Endometrial microvascular endothelial cells (primary cell): ENCODE results near the gene MET. TPM values are rescaled to one million over a fixed set of nuclear protein-coding genes. Genes with fewer than 3 reads are reported as not detected.
"Not testable (repeated sequence)": the region's sequence is repeated elsewhere in the genome, so short reads cannot be mapped to it uniquely, and the experiment has no call there.

Experiments used
- in situ Hi-C: cut with HindIII; loops from 2 replicates; pipeline ENCODE4 v1.10.0; 2017; ENCODE audit warnings: low sequenced_read_pairs, low pct_unique_long_range_greater_than_20kb; ENCODE audit errors: inconsistent ontology term
- total RNA-seq: library from RNA; depleted of rRNA; stranded (reverse); fragments of >200 nt; gene quantifications from one replicate; pipeline ENCODE4 v1.2.3, GENCODE V29; 2015; ENCODE audit errors: inconsistent ontology term

The MET gene
- total RNA-seq, 1 donor from 2014 or later: 32.7 TPM

DNA sequence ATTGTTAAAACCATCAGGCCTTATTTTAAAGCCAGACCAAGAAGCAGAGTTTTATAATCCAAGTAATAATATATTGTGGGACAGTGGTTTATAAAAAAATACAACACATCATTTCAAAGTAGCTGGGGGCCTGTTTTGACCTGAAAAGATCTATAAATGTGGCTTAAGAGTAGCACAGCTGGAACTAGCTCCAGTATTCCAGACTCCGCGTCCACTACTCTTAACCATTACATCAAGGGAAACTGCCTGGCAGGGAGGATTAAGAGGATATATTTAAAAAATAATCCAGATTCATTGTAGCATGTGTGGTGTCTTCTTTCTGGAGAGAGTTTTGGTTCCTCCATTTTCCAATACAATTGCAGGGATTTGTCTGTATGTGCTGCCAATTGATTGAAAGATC, 67.3 kb downstream of the MET start:
- in situ Hi-C loops: no loop called here

DNA sequence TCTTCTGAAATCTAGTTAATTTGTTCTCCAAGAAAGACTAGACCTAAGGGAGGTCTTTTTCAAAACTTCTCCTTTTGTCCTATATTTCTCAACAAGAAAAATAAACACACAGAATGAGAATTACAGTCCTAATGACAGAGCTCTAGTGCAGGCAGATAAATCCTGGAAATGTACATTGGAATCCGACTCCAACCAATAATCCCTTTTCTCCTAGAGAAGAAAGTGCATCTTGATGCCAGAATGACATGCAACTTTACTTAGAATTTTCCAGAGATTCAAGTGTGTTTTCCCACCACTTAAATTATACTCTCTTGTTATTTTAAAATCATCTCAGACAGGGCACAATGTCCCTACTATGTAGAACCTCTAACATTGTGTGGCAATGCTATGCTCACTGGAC, 68.2 kb downstream of the MET start:
- in situ Hi-C loops: no loop called here

DNA sequence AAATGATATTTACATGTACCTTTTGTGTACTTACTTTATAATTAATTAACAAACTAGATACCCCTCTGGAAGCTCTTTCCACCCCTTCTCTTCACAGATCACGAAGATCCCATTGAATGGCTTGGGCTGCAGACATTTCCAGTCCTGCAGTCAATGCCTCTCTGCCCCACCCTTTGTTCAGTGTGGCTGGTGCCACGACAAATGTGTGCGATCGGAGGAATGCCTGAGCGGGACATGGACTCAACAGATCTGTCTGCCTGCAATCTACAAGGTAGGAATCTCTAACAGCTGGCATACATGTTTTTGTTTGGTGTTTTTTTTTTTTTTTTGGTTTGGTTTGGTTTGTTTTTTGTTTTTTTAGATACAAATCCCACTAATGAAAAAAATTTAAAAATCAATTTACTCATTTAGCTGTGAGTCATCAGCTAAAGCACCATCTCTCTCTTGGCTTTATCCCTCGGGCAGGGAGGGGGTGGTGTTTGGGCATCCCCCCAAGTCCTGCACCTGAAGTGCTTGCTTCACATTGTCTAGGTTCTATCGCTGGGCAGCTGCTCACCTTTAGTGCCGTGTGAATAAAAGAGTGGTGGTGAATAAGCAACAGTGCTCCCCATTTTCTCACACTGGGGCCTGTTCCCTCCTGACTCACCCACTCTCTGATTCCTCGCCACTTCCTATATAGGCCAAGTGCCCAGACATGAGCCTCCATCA, 68.9 kb downstream of the MET start:
- in situ Hi-C loops: no loop called here

DNA sequence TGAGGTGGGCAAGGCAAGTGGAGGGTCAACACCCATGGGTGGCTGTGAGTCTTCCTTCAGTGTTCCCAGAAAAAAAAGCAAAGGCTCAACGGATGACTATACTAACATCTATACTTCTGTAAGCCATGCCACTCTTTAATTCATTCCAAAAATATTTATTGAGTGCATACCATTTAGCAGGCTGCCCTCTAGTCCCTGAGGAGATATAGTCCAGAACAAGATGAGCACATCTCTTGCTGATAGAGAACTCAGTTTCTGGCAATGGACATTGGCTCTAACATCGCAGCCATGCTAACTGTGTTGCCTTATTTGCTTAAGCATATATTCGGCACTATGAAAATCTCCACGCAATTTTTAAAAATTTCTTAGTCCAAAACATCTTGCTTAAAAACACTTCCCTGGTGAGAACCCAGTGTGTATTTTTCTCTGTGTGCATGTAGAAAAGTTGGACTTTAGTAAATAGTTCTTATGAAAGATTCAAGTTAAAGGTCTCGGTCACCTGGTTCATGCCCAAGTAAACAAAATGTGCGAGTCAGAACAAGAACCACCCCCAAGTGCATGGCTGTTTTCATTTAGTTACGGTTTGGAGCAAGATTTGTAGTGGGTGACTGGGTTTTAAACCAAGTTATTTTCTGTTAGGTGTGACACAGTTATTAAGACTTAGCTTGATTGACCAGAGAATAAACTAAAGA, 69.8 kb downstream of the MET start:
- in situ Hi-C loops: no loop called here

DNA sequence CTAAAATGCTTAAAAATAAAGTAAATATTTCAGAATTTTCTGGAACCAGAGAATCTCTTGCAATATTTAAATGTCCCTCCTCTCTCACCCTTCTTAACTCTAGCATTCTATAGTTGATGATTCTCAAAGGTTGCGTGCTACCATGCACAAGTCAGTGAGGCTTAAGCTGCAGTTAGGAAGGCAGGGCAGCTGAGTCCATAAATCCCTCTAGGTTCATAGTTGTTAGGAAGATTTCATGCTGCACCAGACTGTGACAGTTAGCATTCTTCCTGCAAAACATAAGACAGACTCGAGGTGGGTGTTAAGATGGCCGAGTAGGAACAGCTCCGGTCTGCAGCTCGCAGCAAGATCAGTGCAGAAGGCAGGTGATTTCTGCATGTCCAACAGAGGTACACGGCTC, 70.6 kb downstream of the MET start:
- in situ Hi-C loops: no loop called here

DNA sequence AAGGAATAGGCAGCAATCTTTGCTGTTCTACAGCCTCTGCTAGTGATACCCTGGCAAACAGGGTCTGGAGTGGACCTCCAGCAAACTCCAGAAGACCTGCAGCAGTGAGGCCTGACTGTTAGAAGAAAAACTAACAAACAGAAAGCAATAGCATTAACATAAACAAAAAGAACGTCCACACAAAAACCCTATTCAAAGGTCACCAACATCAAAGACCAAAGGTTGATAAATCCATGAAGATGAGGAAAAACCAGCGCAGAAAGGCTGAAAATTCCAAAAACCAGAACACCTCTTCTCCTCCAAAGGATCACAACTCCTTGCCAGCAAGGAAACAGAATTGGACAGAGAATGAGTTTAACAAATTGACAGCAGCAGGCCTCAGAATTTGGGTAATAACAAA, 71.8 kb downstream of the MET start:
- in situ Hi-C loops: not testable (repeated sequence)

DNA sequence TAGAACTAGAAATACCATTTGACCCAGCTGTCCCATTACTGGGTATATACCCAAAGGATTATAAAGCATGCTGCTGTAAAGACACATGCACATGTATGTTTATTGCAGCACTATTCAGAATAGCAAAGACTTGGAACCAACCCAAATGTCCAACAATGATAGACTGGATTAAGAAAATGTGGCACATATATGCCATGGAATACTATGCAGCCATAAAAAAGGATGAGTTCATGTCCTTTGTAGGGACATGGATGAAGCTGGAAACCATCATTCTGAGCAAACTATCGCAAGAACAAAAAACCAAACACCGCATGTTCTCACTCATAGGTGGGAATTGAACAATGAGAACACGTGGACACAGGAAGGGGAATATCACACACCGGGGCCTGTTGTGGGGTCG, 74.4 kb downstream of the MET start:
- in situ Hi-C loops: not testable (repeated sequence)

DNA sequence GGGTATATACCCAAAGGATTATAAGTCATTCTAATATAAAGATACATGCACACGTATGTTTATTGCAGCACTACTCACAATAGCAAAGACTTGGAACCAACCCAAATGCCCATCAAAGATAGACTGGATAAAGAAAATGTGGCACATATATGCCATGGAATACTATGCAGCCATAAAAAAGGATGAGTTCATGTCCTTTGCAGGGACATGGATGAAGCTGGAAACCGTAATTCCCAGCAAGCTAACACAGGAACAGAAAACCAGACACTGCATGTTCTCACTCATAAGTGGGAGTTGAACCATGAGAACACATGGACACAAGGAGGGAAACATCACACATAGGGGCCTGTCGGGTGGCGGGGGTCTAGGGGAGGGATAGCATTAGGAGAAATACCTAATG, 79.1 kb downstream of the MET start:
- in situ Hi-C loops: not testable (repeated sequence)

DNA sequence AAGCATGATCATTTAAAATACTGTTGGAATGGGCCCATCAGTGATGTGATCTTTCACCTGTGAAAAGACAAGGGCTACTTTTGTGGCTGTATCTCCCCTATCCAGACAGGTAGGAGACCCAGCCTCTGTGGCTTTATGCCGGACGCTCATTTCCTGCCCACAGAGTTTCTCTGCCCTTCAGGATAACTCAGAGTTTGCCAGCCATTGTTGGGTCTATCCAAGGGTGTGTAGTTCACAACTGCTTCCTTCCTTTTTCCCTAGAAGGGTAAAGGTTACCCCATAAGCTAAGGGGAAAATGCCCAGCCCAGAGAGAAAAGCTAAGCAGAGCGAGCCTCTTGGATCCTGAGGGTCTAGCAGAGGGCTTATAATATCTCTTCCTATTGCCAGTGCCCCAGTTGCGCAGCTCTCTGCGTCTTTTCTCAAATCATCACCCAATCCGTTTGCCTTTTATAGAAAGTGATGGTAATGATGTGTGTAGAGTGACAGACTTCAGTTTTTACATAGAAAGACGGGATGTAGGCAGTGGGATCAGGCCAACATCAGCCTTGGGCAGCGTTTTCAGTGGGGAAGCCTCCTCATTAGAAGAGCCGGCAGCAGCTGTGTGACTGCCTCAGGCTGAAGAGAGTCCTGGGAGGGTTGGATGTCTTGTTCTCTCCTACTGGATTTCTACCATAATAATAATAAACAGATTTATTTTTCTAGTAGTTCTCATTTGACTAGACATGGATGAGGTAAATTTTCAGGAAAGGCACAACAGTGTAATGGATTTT, 80.5 kb downstream of the MET start:
- in situ Hi-C loops: no loop called here

DNA sequence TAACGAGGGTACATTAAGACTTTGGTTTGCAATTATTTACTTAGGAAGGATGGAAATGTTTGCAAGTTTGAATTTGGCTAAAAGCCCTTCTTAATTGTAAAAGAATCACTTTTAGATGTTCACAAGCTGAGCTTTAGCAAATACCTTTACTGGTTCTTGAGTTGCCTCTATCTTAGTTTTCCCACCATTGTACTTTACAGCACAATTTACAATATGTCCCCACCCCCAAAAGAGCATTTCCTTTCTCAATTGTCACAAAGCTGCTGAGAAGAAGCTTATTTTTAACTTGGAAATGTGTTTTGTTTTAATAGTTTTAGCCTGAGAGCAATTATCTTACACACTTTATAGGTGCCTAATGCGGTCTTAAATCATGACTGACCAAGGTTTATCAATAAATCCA, 81.1 kb downstream of the MET start:
- in situ Hi-C loops: no loop called here

DNA sequence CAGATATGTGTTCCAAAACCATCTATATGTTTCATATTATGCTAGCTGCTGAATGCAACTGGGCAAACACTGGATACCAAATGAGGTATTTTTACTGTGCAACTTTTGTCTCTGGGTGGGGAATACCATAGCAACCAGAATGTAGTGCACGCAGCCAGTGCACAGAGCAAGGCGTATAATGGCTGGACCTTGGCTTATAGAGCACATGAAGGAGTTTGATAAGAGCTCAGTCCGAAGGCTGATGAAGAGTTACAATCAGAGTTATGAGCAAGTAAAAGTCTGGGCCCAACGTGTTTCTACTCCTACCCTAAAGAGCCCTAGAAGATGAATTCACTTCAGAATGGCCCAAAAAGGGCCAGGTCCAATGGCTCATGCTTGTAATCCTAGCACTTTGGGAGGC, 82.2 kb downstream of the MET start:
- in situ Hi-C loops: no loop called here

DNA sequence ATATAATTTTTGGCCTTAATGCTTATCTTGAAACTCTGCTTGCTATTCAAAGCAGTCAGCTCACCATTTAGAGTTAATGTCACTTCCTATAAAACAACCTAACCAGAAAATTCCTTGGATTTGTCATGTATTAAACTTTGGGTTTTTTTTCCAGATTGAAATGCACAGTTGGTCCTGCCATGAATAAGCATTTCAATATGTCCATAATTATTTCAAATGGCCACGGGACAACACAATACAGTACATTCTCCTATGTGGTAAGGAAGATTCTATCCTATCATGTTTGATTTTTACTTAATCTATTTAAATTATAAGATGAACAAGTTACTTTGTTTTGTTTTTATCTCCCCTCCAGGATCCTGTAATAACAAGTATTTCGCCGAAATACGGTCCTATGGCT, 85.3 kb downstream of the MET start:
- in situ Hi-C loops: no loop called here

DNA sequence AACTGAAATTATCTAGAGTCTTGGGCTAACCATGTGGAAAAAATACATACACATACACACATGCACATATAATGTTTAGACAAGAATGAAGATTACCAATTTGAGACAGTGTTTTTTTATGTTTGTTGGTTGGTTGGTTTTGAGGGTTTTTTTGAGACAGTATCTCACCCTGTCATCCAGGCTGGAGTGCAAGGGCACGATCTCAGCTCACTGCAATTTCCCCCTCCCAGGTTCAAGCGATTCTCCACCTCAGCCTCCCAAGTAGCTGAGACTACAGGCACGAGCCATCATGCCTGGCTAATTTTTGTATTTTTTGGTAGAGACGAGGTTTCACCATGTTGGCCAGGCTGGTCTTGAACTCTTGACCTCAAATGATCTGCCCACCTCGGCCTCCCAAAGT, 87.6 kb downstream of the MET start:
- in situ Hi-C loops: not testable (repeated sequence)

DNA sequence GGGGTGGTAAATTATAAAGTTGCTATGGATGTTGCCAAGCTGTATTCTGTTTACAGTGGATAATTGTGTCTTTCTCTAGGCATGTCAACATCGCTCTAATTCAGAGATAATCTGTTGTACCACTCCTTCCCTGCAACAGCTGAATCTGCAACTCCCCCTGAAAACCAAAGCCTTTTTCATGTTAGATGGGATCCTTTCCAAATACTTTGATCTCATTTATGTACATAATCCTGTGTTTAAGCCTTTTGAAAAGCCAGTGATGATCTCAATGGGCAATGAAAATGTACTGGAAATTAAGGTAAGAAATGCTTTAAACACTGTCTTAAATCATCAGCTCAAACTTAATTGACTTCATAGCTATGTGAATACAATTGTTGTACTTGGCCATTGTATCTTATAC, 91.0 kb downstream of the MET start:
- in situ Hi-C loops: no loop called here

DNA sequence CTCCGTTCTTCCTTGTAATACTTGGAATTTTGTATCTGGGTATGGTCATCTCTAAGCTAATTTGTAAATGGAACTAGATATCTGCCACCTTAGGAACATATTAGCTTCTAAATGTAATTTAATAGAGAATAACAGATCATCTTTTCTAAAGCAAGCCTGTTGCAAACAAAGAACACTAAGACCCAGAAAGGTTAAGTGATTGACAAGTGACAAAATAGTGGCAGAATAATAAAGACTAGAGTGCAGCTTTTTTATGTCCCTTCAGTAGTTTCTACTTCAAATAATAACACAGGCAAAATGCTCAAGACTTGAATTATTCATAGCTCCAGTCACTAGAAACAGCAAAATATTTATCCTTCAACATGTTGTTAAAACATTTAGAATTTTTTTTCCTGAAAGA, 91.7 kb downstream of the MET start:
- in situ Hi-C loops: no loop called here

DNA sequence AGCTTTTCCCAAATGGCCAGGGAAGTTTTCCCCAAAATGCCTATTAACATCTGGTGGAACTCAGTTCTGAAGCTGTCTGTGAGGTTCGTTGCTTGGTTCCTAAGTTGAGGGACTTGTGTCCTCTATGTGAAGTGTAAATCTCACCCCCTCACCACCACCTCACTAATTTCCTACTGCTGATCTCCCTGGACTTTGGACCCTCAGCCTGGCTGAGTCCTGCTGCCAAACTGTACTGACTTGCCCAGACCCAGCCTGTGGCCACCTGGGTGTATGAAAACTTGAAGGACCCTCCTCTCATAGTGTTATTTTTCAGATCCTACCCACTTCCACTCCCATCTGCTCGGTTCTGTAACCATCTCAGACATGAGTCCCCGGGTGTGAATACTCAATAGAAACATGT, 94.9 kb downstream of the MET start:
- in situ Hi-C loops: no loop called here

DNA sequence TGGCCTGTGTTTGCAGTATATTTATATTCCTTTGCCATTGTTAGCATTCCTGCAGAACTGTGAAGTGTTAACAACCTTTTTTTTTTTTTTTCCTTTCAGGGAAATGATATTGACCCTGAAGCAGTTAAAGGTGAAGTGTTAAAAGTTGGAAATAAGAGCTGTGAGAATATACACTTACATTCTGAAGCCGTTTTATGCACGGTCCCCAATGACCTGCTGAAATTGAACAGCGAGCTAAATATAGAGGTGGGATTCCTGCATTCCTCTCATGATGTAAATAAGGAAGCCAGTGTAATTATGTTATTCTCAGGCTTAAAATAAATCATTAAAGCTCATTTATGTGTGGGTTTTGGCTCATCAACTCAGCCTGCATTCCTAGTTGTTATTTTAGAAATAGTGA, 97.5 kb downstream of the MET start:
- in situ Hi-C loops: no loop called here

DNA sequence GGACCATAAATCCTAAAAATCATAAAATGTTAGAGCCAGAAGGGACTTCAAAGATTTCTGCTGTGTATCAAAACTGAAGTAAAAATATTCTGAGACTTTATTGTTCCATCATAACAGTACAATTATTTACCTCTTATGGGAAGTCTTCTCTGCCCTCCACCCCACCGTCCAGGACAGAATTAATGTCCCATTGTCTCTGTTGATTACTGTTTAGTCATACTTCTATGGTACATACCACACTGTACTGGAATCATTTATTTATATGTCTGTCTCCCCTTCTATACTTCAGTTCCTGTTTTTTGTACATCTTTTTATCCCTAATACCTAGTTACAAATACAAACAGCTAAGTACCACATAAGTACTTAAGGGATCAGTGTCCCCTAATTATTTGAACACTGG, 98.9 kb downstream of the MET start:
- in situ Hi-C loops: no loop called here

DNA sequence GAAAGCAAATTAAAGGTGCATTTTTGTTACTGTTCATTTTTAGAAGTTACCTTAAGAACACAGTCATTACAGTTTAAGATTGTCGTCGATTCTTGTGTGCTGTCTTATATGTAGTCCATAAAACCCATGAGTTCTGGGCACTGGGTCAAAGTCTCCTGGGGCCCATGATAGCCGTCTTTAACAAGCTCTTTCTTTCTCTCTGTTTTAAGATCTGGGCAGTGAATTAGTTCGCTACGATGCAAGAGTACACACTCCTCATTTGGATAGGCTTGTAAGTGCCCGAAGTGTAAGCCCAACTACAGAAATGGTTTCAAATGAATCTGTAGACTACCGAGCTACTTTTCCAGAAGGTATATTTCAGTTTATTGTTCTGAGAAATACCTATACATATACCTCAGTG, 99.6 kb downstream of the MET start:
- in situ Hi-C loops: no loop called here

DNA sequence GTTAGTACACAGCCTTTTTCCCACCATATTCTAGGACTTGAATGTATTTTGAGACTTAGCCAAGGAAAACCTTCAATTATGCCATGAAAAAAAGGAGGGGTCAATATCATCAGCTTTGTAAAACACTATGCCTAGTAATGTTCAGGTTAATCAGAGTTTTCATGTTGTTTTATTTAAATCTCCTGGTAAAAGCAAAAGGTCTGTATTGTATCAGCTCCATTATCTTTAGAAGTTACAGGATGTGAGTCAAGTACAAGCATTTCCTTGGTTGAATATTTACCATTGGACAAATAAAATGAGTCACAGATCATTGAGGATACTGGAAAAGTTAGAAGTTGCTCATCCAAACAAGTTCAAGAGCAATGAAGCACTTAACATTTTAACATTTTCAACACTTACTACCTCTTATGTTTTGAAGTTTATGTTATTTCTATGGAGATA, 100.4 kb downstream of the MET start:
- in situ Hi-C loops: no loop called here
